UCSD-AML1 (cell line): ENCODE data around the gene PDCD1.
A peak's percentile ranks its signal among the peaks of the same experiment; 100 is the strongest.
"Not testable (repeated sequence)": the region's sequence is repeated elsewhere in the genome, so short reads cannot be mapped to it uniquely, and the experiment has no call there.

Source experiments
- DNase-seq: peaks from one replicate; lab custom pipeline; 2025; ENCODE audit not compliant: unreplicated experiment; lab: John Stamatoyannopoulos, UW

Gene PDCD1

GRCh38 chr2:241814643-241815476 is 43.8 kb downstream of the PDCD1 start:
- DNase-seq: no peak

DNA sequence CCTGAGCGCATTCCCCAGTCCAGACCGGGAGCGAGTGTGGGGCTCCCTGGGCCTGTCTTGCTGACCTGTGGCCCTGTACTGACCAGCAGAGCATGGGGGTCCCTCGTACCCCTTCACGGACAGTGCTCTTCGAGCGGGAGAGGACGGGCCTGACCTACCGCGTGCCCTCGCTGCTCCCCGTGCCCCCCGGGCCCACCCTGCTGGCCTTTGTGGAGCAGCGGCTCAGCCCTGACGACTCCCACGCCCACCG is 44.4 kb downstream of the PDCD1 start:
- DNase-seq: no peak

DNA sequence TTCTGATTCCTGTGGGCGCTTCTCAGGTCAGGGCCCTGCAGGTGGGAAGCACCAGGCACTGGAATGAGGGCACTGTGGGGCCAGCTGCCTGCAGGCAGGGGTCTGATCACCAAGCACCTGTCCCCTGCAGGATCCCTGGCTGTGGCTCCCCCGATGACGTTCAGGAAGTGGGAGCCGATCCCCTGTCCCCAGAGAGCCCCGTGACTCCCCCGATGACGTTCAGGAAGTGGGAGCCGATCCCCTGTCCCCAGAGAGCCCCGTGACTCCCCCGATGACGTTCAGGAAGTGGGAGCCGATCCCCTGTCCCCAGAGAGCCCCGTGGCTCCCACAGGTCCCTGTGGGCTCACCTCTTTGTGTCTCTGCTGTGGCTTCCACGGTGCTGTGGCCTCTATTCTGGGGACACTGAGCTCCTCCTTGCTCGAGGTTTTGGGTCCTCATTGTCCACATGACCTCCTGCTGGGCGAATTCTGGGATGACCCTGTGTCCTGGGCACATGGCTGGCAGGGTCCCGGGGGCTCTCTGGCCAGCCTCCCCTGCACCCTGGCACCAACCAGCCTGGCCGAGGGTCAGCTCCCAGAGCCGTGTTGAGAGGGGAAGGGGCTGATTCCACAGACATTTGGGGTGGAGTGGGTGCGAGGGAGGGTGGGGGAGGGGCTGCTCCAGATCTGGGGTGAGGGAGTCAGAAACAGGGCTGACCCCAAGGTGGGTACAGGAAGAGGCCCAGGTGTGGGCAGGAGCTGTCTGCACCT is 44.9 kb downstream of the PDCD1 start:
- DNase-seq: no peak

DNA sequence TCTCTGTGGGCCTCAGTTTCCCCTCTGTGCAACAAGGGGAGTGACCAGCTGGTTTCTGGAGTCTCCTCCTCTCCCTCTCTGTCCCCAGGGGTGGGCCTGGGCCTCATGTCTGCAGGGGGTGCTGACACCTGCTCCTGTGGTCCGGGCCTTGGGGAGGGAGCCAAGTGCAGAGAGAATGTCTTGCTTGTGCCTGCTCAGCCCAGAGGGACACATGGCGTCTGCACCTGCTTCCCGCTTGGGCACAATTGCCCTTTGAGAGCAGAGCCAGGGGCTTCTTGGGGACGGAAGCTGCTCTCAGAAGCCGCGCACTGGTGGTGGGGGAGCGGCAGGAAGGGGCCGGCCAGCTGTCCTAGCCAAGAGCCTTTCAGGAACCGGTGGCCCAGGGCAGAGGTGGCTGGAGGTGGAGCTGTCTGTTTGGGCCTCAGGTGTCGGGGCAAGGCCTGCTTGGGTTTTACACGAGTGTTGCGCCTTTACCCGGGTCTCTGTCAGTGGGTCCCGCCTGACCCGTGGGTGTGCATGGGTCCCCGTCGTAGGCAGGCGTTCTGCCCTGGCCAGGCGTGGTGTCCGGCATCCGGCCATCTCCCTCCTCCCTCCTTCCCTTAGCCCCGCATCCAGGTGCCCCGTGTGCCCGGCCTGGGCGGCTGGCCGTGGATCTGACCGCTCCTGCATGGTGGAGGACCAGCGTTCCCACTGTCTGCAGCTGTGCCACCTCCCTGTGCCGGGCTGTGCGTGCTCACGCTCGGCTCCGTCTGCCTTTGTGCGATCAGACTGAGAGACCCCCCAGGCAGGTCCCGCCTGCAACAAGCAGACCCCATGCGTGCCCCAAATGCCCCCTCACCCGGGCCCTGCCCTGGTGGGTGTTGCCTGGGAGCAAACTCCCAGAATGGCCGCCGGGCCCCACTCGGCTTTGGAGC is 45.7 kb downstream of the PDCD1 start:
- DNase-seq: no peak

- DNase-seq: no peak
These were observed 46.6 kb downstream of the PDCD1 start for GRCh38 chr2:241811952-241812729.

DNA sequence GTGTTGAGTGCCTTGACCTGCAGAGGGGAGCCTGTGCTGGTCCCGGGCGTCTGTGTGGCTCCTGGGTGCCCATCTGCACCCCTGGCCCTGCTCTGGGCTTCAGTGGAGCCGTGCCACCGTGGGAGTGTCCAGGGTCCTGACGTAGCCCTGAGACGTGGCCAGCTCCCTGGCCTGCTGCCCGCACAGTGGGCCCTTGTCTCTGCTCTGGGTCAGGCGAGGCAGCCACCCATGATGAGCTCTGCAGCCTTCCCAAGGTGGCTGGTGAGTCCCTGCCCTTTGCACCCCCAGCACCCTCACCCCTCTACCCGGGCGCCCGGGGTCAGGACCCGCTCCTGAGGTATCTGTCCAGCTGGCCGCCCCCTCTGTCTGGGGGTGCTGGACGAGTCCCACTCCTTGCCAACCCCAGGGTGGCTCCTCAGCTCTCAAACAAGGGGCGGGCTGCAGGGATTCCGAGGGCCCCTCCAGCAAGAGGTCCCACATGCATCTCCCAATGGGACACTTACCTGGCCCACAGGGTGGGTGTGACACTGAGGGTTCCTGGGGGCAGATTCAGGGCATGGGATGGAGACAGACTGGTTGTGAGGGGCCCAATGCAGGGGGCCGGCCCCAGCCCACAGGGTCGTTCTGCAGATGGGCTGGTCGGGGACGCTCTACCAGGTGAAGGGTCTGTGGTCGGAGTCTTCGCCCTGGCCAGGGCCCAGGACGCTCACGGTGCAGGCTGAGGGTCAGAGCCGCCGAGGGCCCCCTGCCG is 47.3 kb downstream of the PDCD1 start:
- DNase-seq: no peak

DNA sequence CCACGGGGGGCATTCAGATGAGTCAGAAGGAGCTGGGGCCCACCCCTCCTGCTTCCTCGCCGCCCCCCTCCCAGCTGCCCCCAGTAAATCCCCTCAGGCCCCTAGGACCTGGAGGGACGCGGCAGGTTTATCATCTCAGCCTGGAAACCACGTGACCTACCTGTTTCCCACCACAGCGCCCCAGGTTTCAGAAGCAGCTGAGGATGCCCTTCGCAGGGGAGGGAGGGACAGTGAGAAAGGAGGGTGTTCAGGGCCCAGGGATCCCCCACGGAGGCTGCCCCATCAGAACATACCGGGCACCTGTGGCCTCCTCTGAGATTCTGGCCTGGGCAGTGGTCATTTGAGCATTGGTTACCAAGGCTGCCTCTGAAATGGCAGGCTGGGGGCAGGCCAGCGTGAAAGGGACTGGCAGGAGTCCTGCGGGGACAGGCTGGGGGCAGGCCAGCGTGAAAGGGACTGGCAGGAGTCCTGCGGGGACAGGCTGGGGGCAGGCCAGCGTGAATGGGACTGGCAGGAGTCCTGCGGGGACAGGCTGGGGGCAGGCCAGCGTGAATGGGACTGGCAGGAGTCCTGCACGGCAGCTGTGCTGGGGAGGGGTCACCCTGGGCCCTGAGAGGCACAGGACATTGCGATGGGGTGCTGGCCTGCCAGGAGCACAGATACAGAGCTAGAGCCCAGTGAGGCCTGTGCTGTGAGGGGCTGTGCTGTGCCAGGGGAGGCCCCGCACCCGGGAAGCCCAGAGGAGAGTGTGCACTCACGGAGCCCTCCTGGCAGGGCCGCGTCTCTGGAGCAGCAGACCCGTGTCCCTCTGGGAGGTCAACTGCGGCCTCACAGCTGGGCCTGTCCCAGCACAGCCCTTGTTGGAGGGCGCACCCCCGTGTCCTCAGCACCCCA is 48.1 kb downstream of the PDCD1 start:
- no peak for DNase-seq

DNA sequence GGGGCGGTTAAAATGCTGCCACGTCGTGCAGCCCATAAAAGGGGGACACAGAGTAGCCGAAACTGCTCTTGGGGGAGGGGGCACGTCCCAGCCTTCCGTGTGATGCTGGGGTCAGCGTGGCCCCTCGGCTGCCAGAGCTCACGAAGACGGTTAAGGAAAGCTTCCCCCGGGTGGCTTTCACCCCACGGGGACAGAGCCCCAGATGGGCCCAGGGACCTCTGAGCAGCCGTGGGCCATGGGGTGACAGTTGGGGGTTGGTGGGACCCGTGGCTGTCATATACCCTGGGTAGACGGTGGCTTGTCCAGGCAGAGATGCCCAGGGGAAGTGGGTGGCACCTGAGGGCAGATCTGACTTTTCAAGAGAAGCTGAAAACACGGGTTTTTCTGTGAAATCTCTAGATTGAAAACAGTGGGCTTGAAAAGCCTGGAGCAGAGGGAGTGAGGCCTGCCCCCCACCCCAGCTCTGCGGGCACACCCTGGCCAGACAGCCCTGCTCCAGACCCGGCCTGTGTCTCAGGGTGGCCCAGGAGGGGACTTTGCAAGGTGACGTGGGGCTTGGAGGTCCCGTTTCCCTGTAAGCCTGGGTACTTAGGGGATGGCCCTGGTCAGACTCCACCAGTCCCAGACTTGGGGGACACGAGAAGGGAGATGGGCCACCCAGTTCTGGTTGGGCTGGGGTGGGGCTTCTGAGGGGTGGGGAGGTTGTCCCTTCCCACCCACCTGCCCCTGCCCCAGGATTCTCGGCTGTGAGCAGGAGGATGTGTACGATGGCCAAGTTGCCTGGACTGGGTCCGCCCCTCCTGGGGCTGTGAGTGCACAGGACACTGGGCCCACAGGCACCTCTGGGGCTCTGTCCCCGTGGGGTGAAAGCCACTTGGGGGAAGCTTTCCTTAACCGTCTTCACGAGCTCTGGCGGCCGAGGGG is 49.0 kb downstream of the PDCD1 start:
- DNase-seq: no peak

DNA sequence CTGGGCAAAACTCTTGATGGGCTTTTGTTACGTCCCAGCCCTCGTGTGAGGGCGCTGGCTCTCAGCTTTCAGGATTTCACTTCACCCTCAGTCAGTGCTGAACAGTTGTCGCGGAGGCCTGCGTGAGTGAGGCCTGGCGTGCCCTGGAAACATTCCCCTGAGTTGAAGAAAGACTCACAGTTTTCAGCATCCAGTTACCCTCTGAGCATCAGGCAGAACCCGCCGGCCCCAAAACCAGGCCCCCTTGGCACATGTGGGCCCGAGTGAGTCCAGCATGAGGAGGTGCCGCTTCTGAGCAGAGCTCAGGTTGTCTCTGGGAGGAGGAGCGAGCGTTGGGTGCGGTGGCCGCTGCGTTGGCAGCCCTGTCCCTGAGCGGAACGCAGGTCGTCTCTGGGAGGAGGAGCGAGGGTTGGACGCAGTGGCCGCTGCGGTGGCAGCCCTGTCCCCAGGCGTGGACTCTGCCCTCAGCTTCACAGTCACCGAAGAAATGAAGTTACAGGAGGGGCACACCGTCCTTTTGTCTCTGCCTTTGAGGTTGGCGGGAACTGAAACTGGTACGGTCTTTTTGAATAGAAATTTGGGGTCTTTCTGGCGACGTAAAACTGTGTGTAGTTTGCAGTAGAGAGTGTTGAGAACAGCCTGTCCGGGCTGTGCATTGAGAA is 49.8 kb downstream of the PDCD1 start, which contains the start of gene NEU4:
TSS of gene NEU4 (plus strand) at position 473 of the 662 bp plus-strand sequence. CDS start 5,292 bp downstream, outside the sequence.
- no peak for DNase-seq

DNA sequence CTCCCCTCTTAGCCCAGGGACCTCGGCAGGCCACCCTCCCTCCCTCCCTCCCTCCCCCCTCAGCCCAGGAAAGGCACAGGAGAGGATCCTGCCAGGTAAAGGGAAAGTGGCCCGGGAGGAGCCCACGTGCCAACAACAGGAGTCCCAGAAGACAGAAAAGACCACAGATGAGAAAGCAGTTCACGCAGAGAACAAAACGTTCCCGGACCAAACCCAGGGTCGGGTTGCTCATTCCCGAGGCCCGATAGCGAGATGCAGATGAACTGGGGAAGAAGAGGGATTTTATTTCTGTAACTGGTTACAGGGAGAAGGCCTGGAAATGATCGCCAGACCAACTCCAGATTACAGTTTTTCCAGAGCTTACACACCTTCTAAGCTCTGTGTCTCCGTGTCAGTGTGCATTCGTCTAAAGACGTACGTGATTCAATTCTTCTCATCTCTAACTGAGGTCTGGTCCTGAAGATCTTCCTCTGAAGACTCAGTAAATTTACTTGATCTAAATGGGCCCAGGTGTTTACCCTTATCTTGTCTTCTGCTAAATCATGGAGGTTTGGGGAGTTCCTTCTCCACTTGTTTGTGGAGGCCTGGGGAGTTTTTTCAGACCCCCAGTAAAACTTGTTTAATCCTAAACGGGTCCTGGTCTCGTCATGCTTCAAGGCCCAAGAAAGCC is 50.5 kb downstream of the PDCD1 start:
- no peak for DNase-seq

DNA sequence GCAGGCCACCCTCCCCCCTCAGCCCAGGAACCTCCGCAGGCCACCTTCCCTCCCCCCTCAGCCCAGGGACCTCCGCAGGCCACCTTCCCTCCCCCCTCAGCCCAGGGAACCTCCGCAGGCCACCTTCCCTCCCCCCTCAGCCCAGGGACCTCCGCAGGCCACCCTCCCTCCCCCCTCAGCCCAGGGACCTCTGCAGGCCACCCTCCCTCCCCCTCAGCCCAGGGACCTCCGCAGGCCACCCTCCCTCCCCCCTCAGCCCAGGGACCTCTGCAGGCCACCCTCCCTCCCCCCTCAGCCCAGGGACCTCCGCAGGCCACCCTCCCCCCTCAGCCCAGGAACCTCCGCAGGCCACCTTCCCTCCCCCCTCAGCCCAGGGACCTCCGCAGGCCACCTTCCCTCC is 52.5 kb downstream of the PDCD1 start:
- DNase-seq: not testable (repeated sequence)

DNA sequence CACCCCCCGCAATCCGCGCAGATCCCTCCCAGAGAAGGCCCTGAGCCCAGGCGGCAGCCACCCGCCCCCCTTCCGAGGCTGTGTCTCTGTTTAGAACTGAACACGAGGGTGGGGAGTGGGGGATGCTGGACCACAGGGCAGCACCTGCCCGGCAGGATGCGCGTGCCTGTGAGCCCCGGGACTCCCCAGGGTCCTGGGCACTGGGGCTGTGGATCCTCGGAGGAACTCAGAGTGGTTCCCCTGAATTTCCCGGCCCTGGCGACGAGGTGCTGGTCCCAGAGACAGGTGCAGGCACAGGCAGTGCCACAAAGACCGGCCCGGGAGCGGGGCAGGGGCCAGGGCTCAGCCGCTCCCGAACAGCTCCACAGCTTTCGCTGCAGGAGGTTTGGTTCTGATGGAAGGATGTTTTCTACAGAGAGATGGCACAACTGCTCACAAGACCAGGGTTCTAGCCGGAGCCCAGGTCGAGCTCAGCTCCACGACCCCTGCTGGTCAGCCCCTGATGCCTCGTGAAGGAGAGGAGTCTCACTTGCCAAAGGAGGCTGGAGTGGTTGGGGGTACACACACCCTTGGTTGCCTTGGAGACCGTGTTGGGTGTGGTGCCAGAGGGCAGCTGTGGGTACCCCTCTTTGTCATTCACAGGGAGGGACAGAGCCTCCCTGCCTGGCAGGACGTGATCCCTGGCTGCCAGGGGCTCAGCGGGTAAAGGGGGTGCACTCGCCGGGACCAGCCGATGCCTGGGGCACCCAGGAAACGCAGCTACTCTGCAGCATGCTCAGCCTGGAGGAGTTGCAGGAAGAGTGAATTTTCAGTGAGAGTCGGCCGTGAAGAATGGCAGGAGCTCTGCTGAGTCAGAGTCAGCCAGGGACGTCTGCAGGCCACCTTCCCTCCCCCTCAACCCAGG is 54.1 kb downstream of the PDCD1 start:
- peak; percentile 64 for DNase-seq

GRCh38 chr2:241803387-241804325 is 55.0 kb downstream of the PDCD1 start:
- DNase-seq: no peak

- DNase-seq: no peak
These were observed 56.0 kb downstream of the PDCD1 start for GRCh38 chr2:241802421-241803318.
